ENCODE data around the gene UNC5A. TPM values are rescaled to one million over a fixed set of nuclear protein-coding genes. Genes with fewer than 3 reads are reported as not detected.

Gene UNC5A
- polyA plus RNA-seq, 1 of the 3 experiments (the other 2 are of a cell fraction) = 0.46 TPM

DNA sequence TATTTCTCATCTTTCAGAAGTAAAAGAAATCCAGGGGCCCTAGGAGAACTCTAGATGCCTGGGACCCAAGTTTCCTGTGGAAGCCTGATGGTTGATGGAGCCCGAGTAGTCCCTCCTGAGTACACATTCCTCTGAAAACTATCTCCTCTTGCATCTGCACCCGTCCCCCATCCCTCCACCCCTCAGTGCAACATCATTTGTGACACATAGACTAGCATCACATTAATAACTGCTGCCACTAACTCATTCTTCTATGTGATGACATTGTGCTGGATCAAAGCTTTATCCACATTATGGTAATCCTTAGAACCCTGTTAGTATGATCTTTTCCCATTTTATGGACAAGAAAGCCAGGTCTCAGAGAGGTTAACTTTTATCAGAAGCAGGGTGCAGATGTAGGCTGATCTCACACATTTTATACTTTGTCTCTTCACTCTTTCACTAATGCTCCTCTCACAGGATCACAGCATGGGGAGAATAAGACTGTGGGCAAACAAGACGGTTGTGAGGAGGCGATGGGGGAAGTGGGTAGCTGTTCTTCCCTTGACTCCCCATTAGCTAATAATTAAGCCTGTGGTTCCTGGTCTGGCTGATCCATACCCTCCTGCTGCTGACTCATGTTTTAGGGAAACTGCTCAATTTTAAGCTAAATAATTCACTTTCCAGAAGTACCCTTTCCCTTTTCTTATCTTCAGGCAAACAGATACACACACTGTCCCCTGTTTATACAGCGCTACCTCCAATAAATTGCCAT, 92.7 kb downstream of the UNC5A start:
- Histone ChIP-seq H3K9ac (no peak overlapping the region), H3K36me3 (replicated peaks in 1 of 2; ENCODE audit: control insufficient read depth in 1 of 2, insufficient read depth in 2 of 2, low read length in 1 of 2) (peaks cover 50 to 69% of the 10 kb centered on the region in 2 experiments), H4K20me1 (ENCODE audit: insufficient read depth) (no peaks in the 10 kb centered on the region), H3K4me3 (ENCODE audit: low read depth in 2 of 2, low read length in 1 of 2) (no peak overlapping the region), H3K27ac (ENCODE audit: low read depth in 2 of 2, low read length in 1 of 2) (no peak overlapping the region), H3K9me2 (no peaks in the 10 kb centered on the region), H3F3A (replicated peaks; ENCODE audit: insufficient read depth) (no peaks in the 10 kb centered on the region), H3K27me3 (ENCODE audit: insufficient read depth) (no peaks in the 10 kb centered on the region), H2AFZ (ENCODE audit: low read depth) (no peak overlapping the region), H3K79me2 (ENCODE audit: insufficient read depth) (no peaks in the 10 kb centered on the region), H3K4me2 (no peak overlapping the region), H3K4me1 (ENCODE audit: control insufficient read depth in 1 of 2, insufficient read depth in 2 of 2, low read depth in 1 of 2, low read length in 1 of 2) (peaks cover 0 to 10% of the 10 kb centered on the region in 2 experiments; a peak in 1 of 4 replicates), H3K9me3 (no peaks in the 10 kb centered on the region)
- DNase-seq = no peak
- ChIA-PET CTCF (interaction anchor here (0.7 to 3.3 kb wide), 3 partner anchors 40 to 242 kb away, joined by 3 to 12 read pairs (median 3); no protein-coding TSS in a partner anchor), POLR2A (no interaction called here)
- 95% methylated on average over 5 of the region's 5 CpGs for WGBS (ENCODE audit: low lambda C conversion rate)
- TF ChIP-seq FOSL2 (IDR thresholded peaks at IDR 0.05; ENCODE audit: borderline replicate concordance, low read depth) (no peak), TEAD4 (IDR thresholded peaks at IDR 0.05; ENCODE audit: borderline replicate concordance, insufficient read depth) (no peak), EP300 (IDR thresholded peaks at IDR 0.05; ENCODE audit: borderline replicate concordance in 1 of 2, low read depth in 1 of 2, low read length in 1 of 2) (no peak)
- TF ChIP-seq, protein P1, sequence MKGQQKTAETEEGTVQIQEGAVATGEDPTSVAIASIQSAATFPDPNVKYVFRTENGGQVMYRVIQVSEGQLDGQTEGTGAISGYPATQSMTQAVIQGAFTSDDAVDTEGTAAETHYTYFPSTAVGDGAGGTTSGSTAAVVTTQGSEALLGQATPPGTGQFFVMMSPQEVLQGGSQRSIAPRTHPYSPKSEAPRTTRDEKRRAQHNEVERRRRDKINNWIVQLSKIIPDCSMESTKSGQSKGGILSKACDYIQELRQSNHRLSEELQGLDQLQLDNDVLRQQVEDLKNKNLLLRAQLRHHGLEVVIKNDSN (IDR thresholded peaks at IDR 0.05; ENCODE audit: borderline replicate concordance, low read depth) = no peak

DNA sequence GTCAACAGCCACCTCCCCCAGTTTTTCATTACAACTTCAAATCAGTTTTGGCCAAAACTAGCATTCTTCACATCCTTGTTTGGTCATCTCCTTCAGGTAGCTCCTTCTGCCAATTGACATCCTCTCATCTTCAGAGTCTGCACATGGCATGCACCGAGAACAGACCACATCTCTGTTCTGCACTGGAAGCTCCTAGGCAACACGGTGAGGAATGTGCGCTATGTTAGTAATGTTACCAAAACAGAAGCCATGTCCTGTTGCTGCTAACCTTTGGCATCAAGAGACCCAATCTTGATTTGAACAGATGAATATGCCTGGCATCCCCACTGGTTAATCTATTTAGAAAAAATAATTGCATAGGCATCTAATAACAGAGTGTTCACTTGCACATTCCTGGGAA, 93.9 kb downstream of the UNC5A start:
- Histone ChIP-seq H3K9me2 (no peaks in the 10 kb centered on the region), H2AFZ (ENCODE audit: low read depth) (no peak overlapping the region), H4K20me1 (ENCODE audit: insufficient read depth) (no peaks in the 10 kb centered on the region), H3K79me2 (ENCODE audit: insufficient read depth) (no peaks in the 10 kb centered on the region), H3K4me2 (no peak overlapping the region), H3K4me1 (ENCODE audit: control insufficient read depth in 1 of 2, insufficient read depth in 2 of 2, low read depth in 1 of 2, low read length in 1 of 2) (peaks cover 0 to 10% of the 10 kb centered on the region in 2 experiments; a peak in 1 of 4 replicates), H3K9ac (no peak overlapping the region), H3K4me3 (ENCODE audit: low read depth in 2 of 2, low read length in 1 of 2) (no peak overlapping the region), H3F3A (replicated peaks; ENCODE audit: insufficient read depth) (no peaks in the 10 kb centered on the region), H3K36me3 (replicated peaks in 1 of 2; ENCODE audit: control insufficient read depth in 1 of 2, insufficient read depth in 2 of 2, low read length in 1 of 2) (peaks cover 59 to 81% of the 10 kb centered on the region in 2 experiments), H3K27ac (ENCODE audit: low read depth in 2 of 2, low read length in 1 of 2) (no peak overlapping the region), H3K27me3 (ENCODE audit: insufficient read depth) (no peaks in the 10 kb centered on the region), H3K9me3 (no peaks in the 10 kb centered on the region)
- TF ChIP-seq NRF1 (IDR thresholded peaks at IDR 0.05; ENCODE audit: low read depth, low read length) (no peak), CHD2 (IDR thresholded peaks at IDR 0.05; ENCODE audit: low read length, partially characterized antibody) (no peak), POLR2AphosphoS5 (IDR thresholded peaks at IDR 0.05; ENCODE audit: low read depth, low read length) (no peak), TCF12 (IDR thresholded peaks at IDR 0.05) (no peak), YY1 (IDR thresholded peaks at IDR 0.05; ENCODE audit: low read depth) (no peak), ZBTB33 (IDR thresholded peaks at IDR 0.05; ENCODE audit: borderline replicate concordance, low read depth) (no peak), GATA2 (CRISPR knock-in tag; IDR thresholded peaks at IDR 0.05) (no peak), MEF2A (IDR thresholded peaks at IDR 0.05; ENCODE audit: borderline replicate concordance, low read depth) (no peak), NFIC (IDR thresholded peaks at IDR 0.05; ENCODE audit: borderline replicate concordance) (no peak)
- TF ChIP-seq, protein P1 (IDR thresholded peaks at IDR 0.05; ENCODE audit: borderline replicate concordance, low read depth) = no peak
- CTCF ChIA-PET = no interaction called here
- WGBS (ENCODE audit: low lambda C conversion rate) = 91% methylated on average over 3 of the region's 3 CpGs
- DNase-seq = no peak
- POLR2A ChIA-PET = no interaction called here
